ENCODE data around the gene ADPRM. TPM values are rescaled to one million over a fixed set of nuclear protein-coding genes. Genes with fewer than 3 reads are reported as not detected.
"Not testable (repeated sequence)": the region's sequence is repeated elsewhere in the genome, so short reads cannot be mapped to it uniquely, and the experiment has no call there.

The ADPRM gene
- total and polyA plus RNA-seq, 2 donors (not counting 1 experiment from before 2014, with no cell fraction given), result 11.3 to 17.0 TPM

GRCh38 chr17:10731408-10731879, 34.0 kb downstream of the ADPRM start:
- Histone ChIP-seq H4K20me1 (ENCODE audit: control insufficient read depth, extremely low read depth, insufficient read depth, low read length) (no peaks in the 10 kb centered on the region), H3K9ac (ENCODE audit: insufficient read depth, low read length) (no peak overlapping the region), H3K4me3 (replicated peaks in 1 of 4; ENCODE audit: control extremely low read depth in 1 of 4, insufficient read depth in 1 of 4, low read depth in 3 of 4, low read length in 4 of 4) (no peak overlapping the region), H3K36me3 (ENCODE audit: control insufficient read depth, insufficient read depth, low read length) (no peaks in the 10 kb centered on the region), H3K9me3 (ENCODE audit: control insufficient read depth, insufficient read depth, low read depth, low read length) (no peaks in the 10 kb centered on the region), H3K79me2 (ENCODE audit: control insufficient read depth, insufficient read depth, low read length) (no peaks in the 10 kb centered on the region), H3K27ac (ENCODE audit: insufficient read depth, low read length) (no peak overlapping the region), H3K4me2 (ENCODE audit: extremely low read depth, insufficient read depth, low read length) (no peak overlapping the region), H3K27me3 (ENCODE audit: control insufficient read depth, insufficient read depth, low read length) (no peaks in the 10 kb centered on the region), H2AFZ (ENCODE audit: low read length) (no peak overlapping the region), H3K4me1 (ENCODE audit: control insufficient read depth, extremely low read depth, insufficient read depth, low read length) (no peaks in the 10 kb centered on the region)
- no peak for TF ChIP-seq CTCF (conservative IDR thresholded peaks at IDR 0.05 in 1 of 2, IDR thresholded peaks at IDR 0.05 in 1 of 2; ENCODE audit: low read depth in 1 of 2, low read length in 2 of 2)
- TF ChIP-seq EZH2 (IDR thresholded peaks at IDR 0.05; ENCODE audit: low read length, missing control alignments), result no peak
- DNase-seq (ENCODE audit: low read depth in 2 of 2), result no peak

GRCh38 chr17:10732121-10732520, 34.7 kb downstream of the ADPRM start:
- not testable (repeated sequence) for H3K4me3 ChIP-seq (replicated peaks in 1 of 4; ENCODE audit: control extremely low read depth in 1 of 4, insufficient read depth in 1 of 4, low read depth in 3 of 4, low read length in 4 of 4); H4K20me1 ChIP-seq (ENCODE audit: control insufficient read depth, extremely low read depth, insufficient read depth, low read length); H2AFZ ChIP-seq (ENCODE audit: low read length); H3K9me3 ChIP-seq (ENCODE audit: control insufficient read depth, insufficient read depth, low read depth, low read length); H3K27ac ChIP-seq (ENCODE audit: insufficient read depth, low read length); H3K27me3 ChIP-seq (ENCODE audit: control insufficient read depth, insufficient read depth, low read length); H3K4me1 ChIP-seq (ENCODE audit: control insufficient read depth, extremely low read depth, insufficient read depth, low read length); DNase-seq (ENCODE audit: low read depth in 2 of 2); H3K4me2 ChIP-seq (ENCODE audit: extremely low read depth, insufficient read depth, low read length); H3K9ac ChIP-seq (ENCODE audit: insufficient read depth, low read length); H3K79me2 ChIP-seq (ENCODE audit: control insufficient read depth, insufficient read depth, low read length); H3K36me3 ChIP-seq (ENCODE audit: control insufficient read depth, insufficient read depth, low read length)

GRCh38 chr17:10733666-10734065, 36.3 kb downstream of the ADPRM start:
- no peak overlapping the region for H2AFZ ChIP-seq (ENCODE audit: low read length)
- no peak for DNase-seq (ENCODE audit: low read depth in 2 of 2)
- H3K27ac ChIP-seq (ENCODE audit: insufficient read depth, low read length), result no peak overlapping the region
- H3K4me3 ChIP-seq (replicated peaks in 1 of 4; ENCODE audit: control extremely low read depth in 1 of 4, insufficient read depth in 1 of 4, low read depth in 3 of 4, low read length in 4 of 4), result no peak overlapping the region
- H3K9me3 ChIP-seq (ENCODE audit: control insufficient read depth, insufficient read depth, low read depth, low read length), result no peaks in the 10 kb centered on the region
- no peaks in the 10 kb centered on the region for H3K79me2 ChIP-seq (ENCODE audit: control insufficient read depth, insufficient read depth, low read length)
- H3K4me1 ChIP-seq (ENCODE audit: control insufficient read depth, extremely low read depth, insufficient read depth, low read length), result no peaks in the 10 kb centered on the region
- TF ChIP-seq CTCF (conservative IDR thresholded peaks at IDR 0.05 in 1 of 2, IDR thresholded peaks at IDR 0.05 in 1 of 2; ENCODE audit: low read depth in 1 of 2, low read length in 2 of 2) (no peak), EZH2 (IDR thresholded peaks at IDR 0.05; ENCODE audit: low read length, missing control alignments) (no peak)
- H3K4me2 ChIP-seq (ENCODE audit: extremely low read depth, insufficient read depth, low read length), result no peak overlapping the region
- no peaks in the 10 kb centered on the region for H4K20me1 ChIP-seq (ENCODE audit: control insufficient read depth, extremely low read depth, insufficient read depth, low read length)
- no peaks in the 10 kb centered on the region for H3K27me3 ChIP-seq (ENCODE audit: control insufficient read depth, insufficient read depth, low read length)
- no peaks in the 10 kb centered on the region for H3K36me3 ChIP-seq (ENCODE audit: control insufficient read depth, insufficient read depth, low read length)
- no peak overlapping the region for H3K9ac ChIP-seq (ENCODE audit: insufficient read depth, low read length)
